WI38 (cell line): Measurements from ENCODE around the gene AP2A1.

Experiments
- H3K4me3 ChIP-seq: 2 replicates; pipeline ENCODE4 v1.5.1; 2011; ENCODE audit warnings: low read depth, mild to moderate bottlenecking, control low read depth, low read length
- TF ChIP-seq, protein P1 (sequence below): IDR thresholded peaks from 2 replicates; pipeline ENCODE4 v1.5.1; 2012; ENCODE audit warnings: low read depth, mild to moderate bottlenecking, control low read depth, low read length

AP2A1 gene

DNA sequence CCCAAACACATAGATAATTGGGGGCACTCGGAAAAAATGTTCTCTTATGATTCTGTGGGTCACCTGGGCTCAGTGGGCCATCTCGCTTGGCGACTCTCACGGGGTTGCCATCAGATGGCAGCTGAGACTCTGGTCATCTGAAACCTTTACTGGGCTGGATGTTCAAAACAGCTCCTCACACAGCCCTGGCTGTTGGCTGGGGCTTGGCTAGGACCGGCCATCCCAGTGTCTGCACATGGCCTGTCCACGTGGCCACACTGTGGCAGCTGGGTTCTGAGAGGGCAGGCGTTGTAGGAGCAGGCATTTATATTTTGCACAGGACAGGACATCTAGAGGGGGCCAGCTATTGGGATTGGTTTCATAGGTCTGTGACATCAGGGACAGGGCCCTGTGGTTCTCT lies 66.8 kb downstream of the AP2A1 start:
- no peak overlapping the region for H3K4me3 ChIP-seq
- TF ChIP-seq, protein P1, sequence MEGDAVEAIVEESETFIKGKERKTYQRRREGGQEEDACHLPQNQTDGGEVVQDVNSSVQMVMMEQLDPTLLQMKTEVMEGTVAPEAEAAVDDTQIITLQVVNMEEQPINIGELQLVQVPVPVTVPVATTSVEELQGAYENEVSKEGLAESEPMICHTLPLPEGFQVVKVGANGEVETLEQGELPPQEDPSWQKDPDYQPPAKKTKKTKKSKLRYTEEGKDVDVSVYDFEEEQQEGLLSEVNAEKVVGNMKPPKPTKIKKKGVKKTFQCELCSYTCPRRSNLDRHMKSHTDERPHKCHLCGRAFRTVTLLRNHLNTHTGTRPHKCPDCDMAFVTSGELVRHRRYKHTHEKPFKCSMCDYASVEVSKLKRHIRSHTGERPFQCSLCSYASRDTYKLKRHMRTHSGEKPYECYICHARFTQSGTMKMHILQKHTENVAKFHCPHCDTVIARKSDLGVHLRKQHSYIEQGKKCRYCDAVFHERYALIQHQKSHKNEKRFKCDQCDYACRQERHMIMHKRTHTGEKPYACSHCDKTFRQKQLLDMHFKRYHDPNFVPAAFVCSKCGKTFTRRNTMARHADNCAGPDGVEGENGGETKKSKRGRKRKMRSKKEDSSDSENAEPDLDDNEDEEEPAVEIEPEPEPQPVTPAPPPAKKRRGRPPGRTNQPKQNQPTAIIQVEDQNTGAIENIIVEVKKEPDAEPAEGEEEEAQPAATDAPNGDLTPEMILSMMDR, result no peak

DNA sequence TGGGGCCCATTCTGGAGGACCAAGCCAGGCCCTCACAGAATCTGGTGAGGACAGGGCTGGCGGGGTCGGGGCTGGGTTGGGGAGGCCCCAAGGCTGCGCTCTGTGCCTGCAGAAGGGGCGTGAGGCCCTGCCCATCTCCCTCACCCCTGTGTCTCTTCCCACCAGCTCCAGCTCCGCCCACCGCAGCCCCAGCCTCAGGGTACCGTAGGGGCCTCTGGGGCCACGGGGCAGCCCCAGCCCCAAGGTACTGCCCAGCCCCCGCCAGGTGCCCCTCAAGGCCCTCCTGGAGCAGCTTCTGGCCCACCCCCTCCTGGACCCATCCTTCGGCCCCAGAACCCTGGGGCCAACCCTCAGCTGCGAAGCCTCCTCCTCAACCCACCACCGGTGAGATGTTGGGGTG lies 68.8 kb downstream of the AP2A1 start:
- no peak overlapping the region for H3K4me3 ChIP-seq
- TF ChIP-seq, protein P1, result no peak

DNA sequence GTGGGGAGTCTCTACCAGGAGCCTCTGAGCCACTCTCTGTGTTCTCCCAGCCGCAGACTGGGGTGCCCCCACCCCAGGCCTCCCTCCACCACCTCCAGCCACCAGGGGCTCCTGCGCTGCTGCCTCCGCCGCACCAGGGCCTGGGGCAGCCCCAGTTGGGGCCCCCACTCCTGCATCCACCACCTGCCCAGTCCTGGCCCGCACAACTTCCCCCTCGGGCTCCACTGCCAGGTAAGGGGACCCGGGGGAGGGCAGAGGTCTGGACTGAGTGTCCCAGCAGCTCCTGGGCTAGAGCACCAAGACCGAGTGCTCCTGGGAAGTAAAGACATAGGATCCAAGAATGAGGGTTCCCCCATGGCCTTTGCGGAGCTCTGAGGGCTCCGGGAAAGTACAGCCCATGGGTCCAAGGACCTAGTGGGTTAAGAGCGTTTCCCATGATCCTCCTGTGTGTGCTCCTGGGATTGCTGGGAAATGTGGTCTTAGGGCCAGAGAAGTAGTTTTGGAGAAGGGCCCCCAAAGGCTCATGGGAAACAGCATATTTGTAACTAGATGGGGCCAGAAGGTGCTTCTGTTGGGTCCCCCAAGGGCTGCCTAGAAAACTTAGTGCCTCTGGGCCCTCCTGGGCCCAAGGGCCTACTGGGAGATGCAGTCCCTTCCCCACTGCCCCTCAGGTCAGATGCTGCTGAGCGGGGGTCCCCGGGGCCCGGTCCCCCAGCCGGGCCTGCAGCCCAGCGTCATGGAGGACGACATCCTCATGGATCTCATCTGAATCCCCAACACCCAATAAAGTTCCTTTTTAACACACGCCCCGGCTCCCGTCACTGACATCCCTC lies 69.6 kb downstream of the AP2A1 start:
- no peak overlapping the region for H3K4me3 ChIP-seq
- TF ChIP-seq, protein P1, result no peak

DNA sequence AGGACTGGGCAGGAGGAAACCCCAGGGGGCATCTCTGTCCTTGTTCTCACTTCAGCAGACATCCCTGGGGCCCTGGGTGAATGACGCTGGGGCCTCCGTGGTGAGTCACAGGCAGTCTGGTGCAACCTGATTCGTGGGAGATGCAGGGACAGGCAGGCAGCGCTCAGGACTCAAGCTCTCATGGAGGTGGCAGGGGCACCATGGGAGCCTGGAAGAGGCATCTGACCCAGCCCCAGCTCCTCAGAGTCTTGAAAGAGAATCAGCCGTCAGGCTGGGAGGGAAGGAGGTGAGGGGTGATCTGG lies 70.2 kb downstream of the AP2A1 start:
- no peak overlapping the region for H3K4me3 ChIP-seq
- TF ChIP-seq, protein P1, result no peak

DNA sequence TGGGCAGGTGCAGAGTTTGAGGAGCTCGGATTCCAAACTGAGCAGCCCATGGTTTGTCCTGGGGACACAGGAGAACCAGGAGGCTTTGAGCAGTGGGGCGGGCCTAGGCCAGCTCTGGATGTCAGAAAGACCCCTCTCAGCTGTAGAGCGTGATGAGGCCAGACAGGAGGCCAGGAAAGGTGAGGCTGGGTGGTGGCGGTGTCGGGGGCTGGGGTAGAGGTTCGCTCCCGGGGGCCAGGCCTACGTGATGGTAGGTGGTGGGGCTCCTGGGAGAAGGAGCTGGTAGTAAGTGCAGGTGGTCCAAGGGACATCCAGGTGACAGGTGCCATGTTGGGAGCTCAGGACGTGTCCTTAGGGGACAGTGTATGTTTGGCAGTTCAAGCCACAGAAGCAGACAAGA lies 70.6 kb downstream of the AP2A1 start:
- no peak overlapping the region for H3K4me3 ChIP-seq
- TF ChIP-seq, protein P1, result no peak

DNA sequence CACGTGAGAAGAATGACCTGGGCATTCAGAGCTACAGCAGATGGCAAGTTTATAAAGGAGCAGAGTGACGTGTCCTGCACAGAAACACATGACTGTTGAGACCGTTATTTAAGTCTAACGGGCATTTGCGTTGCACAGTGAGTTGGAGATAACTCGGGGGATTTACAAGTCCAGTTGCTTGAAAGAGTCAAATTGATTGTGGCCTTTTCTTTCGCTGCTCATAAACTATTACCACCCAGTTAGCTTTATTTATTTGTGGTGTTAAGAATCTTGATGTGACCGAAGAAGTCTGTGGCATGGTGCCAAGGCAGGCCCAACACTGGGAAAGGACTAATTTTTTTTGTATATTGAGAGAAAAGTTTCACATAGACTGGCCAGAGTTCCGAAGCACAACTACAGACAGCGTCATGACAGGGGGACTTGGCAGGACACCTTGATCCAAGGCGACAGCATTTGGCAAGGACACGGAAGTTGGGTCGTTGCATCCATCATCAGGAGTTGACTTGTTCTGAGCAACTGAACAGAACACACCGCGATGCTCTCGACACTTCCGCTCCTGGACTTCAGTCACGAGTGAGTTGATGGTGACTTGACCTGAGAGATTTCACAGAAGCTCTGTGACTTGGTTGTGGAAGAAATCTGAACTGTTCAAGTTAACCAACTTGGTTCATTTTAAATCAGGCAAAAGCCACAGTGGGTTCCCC lies 72.2 kb downstream of the AP2A1 start:
- TF ChIP-seq, protein P1, result no peak

DNA sequence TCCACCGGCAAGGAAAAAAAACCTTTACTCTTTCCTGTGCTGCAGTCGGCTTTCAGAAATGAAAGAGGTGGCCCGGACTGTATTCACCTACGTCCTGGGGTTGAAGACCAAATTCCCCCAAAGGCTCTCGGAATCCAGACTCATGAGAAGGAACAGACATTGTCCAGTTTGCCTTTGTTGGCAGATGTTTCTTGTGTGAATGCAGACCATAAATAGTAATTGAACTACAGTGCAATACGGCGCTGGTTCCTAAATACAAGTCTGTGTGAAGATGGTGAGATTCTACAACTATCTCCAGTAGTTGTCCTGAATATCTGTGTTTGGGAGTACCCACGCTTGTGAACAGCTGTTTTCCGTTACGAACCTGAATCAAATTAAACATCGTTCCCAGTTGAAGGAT lies 72.9 kb downstream of the AP2A1 start:
- no peak overlapping the region for H3K4me3 ChIP-seq
- TF ChIP-seq, protein P1, result no peak

More for the DNA sequence above, 72.2 kb downstream of the AP2A1 start:
- no peak overlapping the region for H3K4me3 ChIP-seq
